Measurements from ENCODE around the gene TENM3. TPM values are rescaled to one million over a fixed set of nuclear protein-coding genes. Genes with fewer than 3 reads are reported as not detected.

The TENM3 gene
- total and polyA plus RNA-seq, 12 donors = 2.6 to 54.4 (median 42.8) TPM

GRCh38 chr4:182222766-182223165 lies 20.4 kb upstream of the TENM3 start:
- Histone ChIP-seq H3K4me3 (no peak overlapping the region), H3K4me1 (replicated peaks in 1 of 2) (no peaks in the 10 kb centered on the region), H3K36me3 (replicated peaks in 1 of 2) (no peaks in the 10 kb centered on the region), H3K9me3 (replicated peaks in 1 of 3) (no peaks in the 10 kb centered on the region), H3K27me3 (no peaks in the 10 kb centered on the region), H3K27ac (no peak overlapping the region)
- WGBS, 4 donors = 84 to 91% (median 86%) methylated on average over 2 of the region's 2 CpGs
- intact Hi-C loops (cut with DNase I) = no loop called here
- no peak for DNase-seq
- TF ChIP-seq CTCF (IDR thresholded peaks at IDR 0.05) (no peak), POLR2A (IDR thresholded peaks at IDR 0.05) (no peak)

- intact Hi-C loops (cut with DNase I) = no loop called here
These were observed 19.5 kb upstream of the TENM3 start for GRCh38 chr4:182223708-182224107.

GRCh38 chr4:182224192-182224850 lies 18.9 kb upstream of the TENM3 start:
- intact Hi-C loops (cut with DNase I) = no loop called here
- Histone ChIP-seq H3K4me1 (replicated peaks in 1 of 2) (no peaks in the 10 kb centered on the region), H3K27me3 (no peaks in the 10 kb centered on the region), H3K4me3 (no peak overlapping the region), H3K36me3 (replicated peaks in 1 of 2) (no peaks in the 10 kb centered on the region), H3K9me3 (replicated peaks in 1 of 3) (no peaks in the 10 kb centered on the region), H3K27ac (no peak overlapping the region)
- TF ChIP-seq CTCF (IDR thresholded peaks at IDR 0.05) = no peak
- no peak for TF ChIP-seq POLR2A (IDR thresholded peaks at IDR 0.05)
- no peak for DNase-seq
- WGBS, 4 donors = 86 to 94% (median 88%) methylated on average over 9 of the region's 9 CpGs

More at GRCh38 chr4:182223708-182224107, 19.5 kb upstream of the TENM3 start:
- TF ChIP-seq CTCF (IDR thresholded peaks at IDR 0.05) (no peak), POLR2A (IDR thresholded peaks at IDR 0.05) (no peak)
- H3K27me3 ChIP-seq = no peaks in the 10 kb centered on the region
- no peaks in the 10 kb centered on the region for H3K36me3 ChIP-seq (replicated peaks in 1 of 2)
- WGBS, 4 donors = 87 to 93% (median 89%) methylated on average over 4 of the region's 4 CpGs
- DNase-seq = no peak
- no peaks in the 10 kb centered on the region for H3K4me1 ChIP-seq (replicated peaks in 1 of 2)
- no peak overlapping the region for H3K4me3 ChIP-seq
- no peaks in the 10 kb centered on the region for H3K9me3 ChIP-seq (replicated peaks in 1 of 3)
- H3K27ac ChIP-seq = no peak overlapping the region

- Histone ChIP-seq H3K9me3 (replicated peaks in 1 of 3) (no peaks in the 10 kb centered on the region), H3K27ac (no peak overlapping the region), H3K4me3 (no peak overlapping the region), H3K36me3 (replicated peaks in 1 of 2) (no peaks in the 10 kb centered on the region), H3K27me3 (no peaks in the 10 kb centered on the region), H3K4me1 (replicated peaks in 1 of 2) (no peaks in the 10 kb centered on the region)
- intact Hi-C loops (cut with DNase I) = no loop called here
- TF ChIP-seq POLR2A (IDR thresholded peaks at IDR 0.05) = no peak
- TF ChIP-seq CTCF (IDR thresholded peaks at IDR 0.05) = no peak
- DNase-seq = no peak
- 88 to 95% (median 92%) methylated on average over 9 of the region's 9 CpGs for WGBS, 4 donors
These were observed 17.8 kb upstream of the TENM3 start for GRCh38 chr4:182225257-182225852.

Data from adrenal gland (tissue), 12 donors.